Erythroblast (primary cell): ENCODE measurements around the gene GPR107.

ENCODE experiments used
- DNase-seq, 2 experiments: peaks; one replicate each; lab custom pipeline; 2025; lab: John Stamatoyannopoulos, UW
- GATA1 ChIP-seq: IDR thresholded peaks from 2 replicates; pipeline ENCODE4 v1.6.1; 2011; ENCODE audit warnings: low read depth, mild to moderate bottlenecking, control low read depth, low read length, moderate library complexity
- POLR2A ChIP-seq: IDR thresholded peaks from 2 replicates; pipeline ENCODE4 v1.6.1; 2011; ENCODE audit warnings: mild to moderate bottlenecking, low read length

Gene GPR107

GRCh38 chr9:130182381-130182909, 128.7 kb downstream of the GPR107 start:
- TF ChIP-seq GATA1 (no peak), POLR2A (peak; percentile 5)
- no peak for DNase-seq

GRCh38 chr9:130183133-130183762, 129.5 kb downstream of the GPR107 start:
- TF ChIP-seq GATA1, result no peak
- TF ChIP-seq POLR2A, result no peak
- no peak for DNase-seq

GRCh38 chr9:130185017-130185416, 131.3 kb downstream of the GPR107 start:
- no peak for DNase-seq
- no peak for TF ChIP-seq GATA1
- TF ChIP-seq POLR2A, result no peak

- TF ChIP-seq POLR2A (no peak), GATA1 (no peak)
- DNase-seq, result no peak
These were observed 131.9 kb downstream of the GPR107 start for GRCh38 chr9:130185490-130186031.

- DNase-seq, result peak; percentile 33 to 35
- TF ChIP-seq GATA1 (no peak), POLR2A (no peak)
These were observed 132.3 kb downstream of the GPR107 start for GRCh38 chr9:130186051-130186450.

- DNase-seq, result peak; percentile 80 to 89
- TF ChIP-seq GATA1, result no peak
- peak; percentile 79 for TF ChIP-seq POLR2A
These were observed 133.3 kb downstream of the GPR107 start for GRCh38 chr9:130186839-130187522.

GRCh38 chr9:130187523-130187846, 133.8 kb downstream of the GPR107 start:
- no peak for DNase-seq
- TF ChIP-seq GATA1 (no peak), POLR2A (no peak)

GRCh38 chr9:130188860-130189481, 135.3 kb downstream of the GPR107 start:
- DNase-seq, result peak; percentile 65 to 71
- no peak for TF ChIP-seq POLR2A
- no peak for TF ChIP-seq GATA1
